K562 (cell line): ENCODE data around the gene MAB21L4.

Source experiments
- ARNT ChIP-seq, 2 experiments: fragments of 450-650 bp; IDR thresholded peaks; 2 replicates each; pipeline ENCODE4 v1.6.1; 2016; ENCODE audit warnings: mild to moderate bottlenecking in 1 of 2
- CBX2 ChIP-seq: fragments of 200-600 bp; sonication (generic); IDR thresholded peaks from one replicate; pipeline ENCODE4 v1.6.1; 2012; ENCODE audit warnings: mild to moderate bottlenecking, low read length, inconsistent platforms; ENCODE audit not compliant: insufficient read depth, poor library complexity, severe bottlenecking
- GTF2F1 ChIP-seq: IDR thresholded peaks from 2 replicates; pipeline ENCODE4 v1.6.1; 2011; ENCODE audit warnings: low read depth, low read length, improper control_type of control experiment
- HDAC3 ChIP-seq: fragments of 450-650 bp; IDR thresholded peaks from 2 replicates; pipeline ENCODE4 v1.6.1; 2018; ENCODE audit warnings: borderline replicate concordance, mild to moderate bottlenecking, moderate library complexity; ENCODE audit not compliant: partially characterized antibody
- IRF2 ChIP-seq: sonication (generic); formaldehyde crosslinking; IDR thresholded peaks from 2 replicates; pipeline ENCODE4 v1.8.1; 2022; ENCODE audit warnings: mild to moderate bottlenecking, missing genetic modification reagents
- KAT7 ChIP-seq: sonication (generic); formaldehyde crosslinking; IDR thresholded peaks from 2 replicates; pipeline ENCODE4 v1.8.0; 2022; ENCODE audit warnings: missing genetic modification reagents, mild to moderate bottlenecking, borderline replicate concordance
- MAZ ChIP-seq, 2 experiments: fragments of 450-650 bp in 1 of 2; sonication (generic) in 1 of 2; formaldehyde crosslinking; IDR thresholded peaks in 1 of 2; conservative IDR thresholded peaks in 1 of 2; 2 replicates each; pipeline versions ENCODE4 v1.4.0 to v1.5.0; 2020; ENCODE audit warnings: mild to moderate bottlenecking in 1 of 2, missing genetic modification reagents in 1 of 2
- ZNF707 ChIP-seq: fragments of 250-450 bp; sonication (Bioruptor Pico); conservative IDR thresholded peaks from 2 replicates; pipeline ENCODE4 v1.8.0; 2022; ENCODE audit warnings: inconsistent platforms, mild to moderate bottlenecking, moderate library complexity
- TF ChIP-seq, protein P1 (sequence below), 3 experiments: IDR thresholded peaks in 2 of 3; conservative IDR thresholded peaks in 1 of 3; 2 replicates each; pipeline ENCODE4 v1.5.1; 2011 to 2012; ENCODE audit warnings: low read length in 3 of 3, mild to moderate bottlenecking in 3 of 3, control low read depth in 2 of 3, improper control_type of control experiment in 1 of 3, inconsistent platforms in 1 of 3, low read depth in 1 of 3, mixed read lengths in 1 of 3, moderate library complexity in 1 of 3; ENCODE audit not compliant: insufficient read depth in 2 of 3
- TF ChIP-seq, protein P2 (sequence below): fragments of 450-650 bp; IDR thresholded peaks from 2 replicates; pipeline ENCODE4 v1.6.1; 2016; ENCODE audit warnings: low read depth, mild to moderate bottlenecking, moderate library complexity
- TF ChIP-seq, protein P3 (sequence below): sonication (generic); formaldehyde crosslinking; IDR thresholded peaks from 2 replicates; pipeline ENCODE4 v1.8.1; 2022; ENCODE audit warnings: missing genetic modification reagents

DNA sequence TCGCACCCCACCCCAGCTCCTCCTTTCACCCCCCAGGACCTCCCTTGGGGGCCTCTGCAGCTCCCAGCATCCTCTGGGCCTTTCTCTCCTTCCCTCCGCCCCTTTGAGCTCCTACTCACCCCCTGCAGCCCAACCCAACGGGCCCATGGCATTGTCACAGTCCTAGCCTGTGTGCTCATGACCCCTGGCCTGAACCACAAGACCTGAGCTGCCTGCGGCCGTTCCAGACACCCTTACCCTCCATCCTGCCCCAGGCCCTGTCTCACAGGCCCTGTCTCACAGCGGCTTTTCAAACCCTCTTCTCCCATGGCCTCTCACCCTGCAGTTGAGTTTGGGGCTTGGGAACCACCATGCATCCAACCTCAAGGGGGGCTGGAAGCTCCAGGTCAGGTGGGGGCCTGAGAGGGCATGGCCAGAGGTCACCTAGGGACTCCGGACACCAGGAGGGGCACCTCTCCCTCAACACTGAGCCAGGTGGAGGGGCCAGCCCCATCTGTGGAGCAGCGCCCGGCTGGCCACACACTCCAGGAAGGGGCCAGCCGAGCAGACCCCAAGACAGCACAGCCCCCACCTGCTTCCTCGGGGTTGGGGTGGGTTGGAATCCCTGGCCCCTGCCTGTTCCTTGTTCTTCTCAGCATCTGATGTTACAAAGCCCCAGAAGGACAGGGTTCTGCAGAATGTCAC is 6.9 kb downstream of the MAB21L4 start:
- TF ChIP-seq, protein P1, sequence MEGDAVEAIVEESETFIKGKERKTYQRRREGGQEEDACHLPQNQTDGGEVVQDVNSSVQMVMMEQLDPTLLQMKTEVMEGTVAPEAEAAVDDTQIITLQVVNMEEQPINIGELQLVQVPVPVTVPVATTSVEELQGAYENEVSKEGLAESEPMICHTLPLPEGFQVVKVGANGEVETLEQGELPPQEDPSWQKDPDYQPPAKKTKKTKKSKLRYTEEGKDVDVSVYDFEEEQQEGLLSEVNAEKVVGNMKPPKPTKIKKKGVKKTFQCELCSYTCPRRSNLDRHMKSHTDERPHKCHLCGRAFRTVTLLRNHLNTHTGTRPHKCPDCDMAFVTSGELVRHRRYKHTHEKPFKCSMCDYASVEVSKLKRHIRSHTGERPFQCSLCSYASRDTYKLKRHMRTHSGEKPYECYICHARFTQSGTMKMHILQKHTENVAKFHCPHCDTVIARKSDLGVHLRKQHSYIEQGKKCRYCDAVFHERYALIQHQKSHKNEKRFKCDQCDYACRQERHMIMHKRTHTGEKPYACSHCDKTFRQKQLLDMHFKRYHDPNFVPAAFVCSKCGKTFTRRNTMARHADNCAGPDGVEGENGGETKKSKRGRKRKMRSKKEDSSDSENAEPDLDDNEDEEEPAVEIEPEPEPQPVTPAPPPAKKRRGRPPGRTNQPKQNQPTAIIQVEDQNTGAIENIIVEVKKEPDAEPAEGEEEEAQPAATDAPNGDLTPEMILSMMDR (IDR thresholded peaks at IDR 0.05 in 2 of 3, conservative IDR thresholded peaks at IDR 0.05 in 1 of 3; ENCODE audit: insufficient read depth in 2 of 3, low read depth in 1 of 3, low read length in 3 of 3), result no peak
- TF ChIP-seq ZNF707 (no peak), IRF2 (CRISPR knock-in tag) (no peak), GTF2F1 (no peak), MAZ (CRISPR knock-in tag; conservative IDR thresholded peaks at IDR 0.05 in 1 of 2, IDR thresholded peaks at IDR 0.05 in 1 of 2) (no peak), ARNT (IDR thresholded peaks at IDR 0.05) (no peak), HDAC3 (no peak), CBX2 (no peak), KAT7 (CRISPR knock-in tag) (no peak)
- TF ChIP-seq, protein P2, sequence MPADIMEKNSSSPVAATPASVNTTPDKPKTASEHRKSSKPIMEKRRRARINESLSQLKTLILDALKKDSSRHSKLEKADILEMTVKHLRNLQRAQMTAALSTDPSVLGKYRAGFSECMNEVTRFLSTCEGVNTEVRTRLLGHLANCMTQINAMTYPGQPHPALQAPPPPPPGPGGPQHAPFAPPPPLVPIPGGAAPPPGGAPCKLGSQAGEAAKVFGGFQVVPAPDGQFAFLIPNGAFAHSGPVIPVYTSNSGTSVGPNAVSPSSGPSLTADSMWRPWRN, result no peak
- TF ChIP-seq, protein P3, sequence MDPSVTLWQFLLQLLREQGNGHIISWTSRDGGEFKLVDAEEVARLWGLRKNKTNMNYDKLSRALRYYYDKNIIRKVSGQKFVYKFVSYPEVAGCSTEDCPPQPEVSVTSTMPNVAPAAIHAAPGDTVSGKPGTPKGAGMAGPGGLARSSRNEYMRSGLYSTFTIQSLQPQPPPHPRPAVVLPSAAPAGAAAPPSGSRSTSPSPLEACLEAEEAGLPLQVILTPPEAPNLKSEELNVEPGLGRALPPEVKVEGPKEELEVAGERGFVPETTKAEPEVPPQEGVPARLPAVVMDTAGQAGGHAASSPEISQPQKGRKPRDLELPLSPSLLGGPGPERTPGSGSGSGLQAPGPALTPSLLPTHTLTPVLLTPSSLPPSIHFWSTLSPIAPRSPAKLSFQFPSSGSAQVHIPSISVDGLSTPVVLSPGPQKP (CRISPR knock-in tag), result no peak
